Measurements from ENCODE around the gene BRD3.

Gene BRD3

GRCh38 chr9:134057307-134057657 is 10.5 kb downstream of the BRD3 start:
- Histone ChIP-seq H4K20me1 (ENCODE audit: low read depth, low read length) (peaks cover 6% of the 10 kb centered on the region), H3K4me3 (ENCODE audit: insufficient read depth, low read length, poor library complexity, severe bottlenecking) (no peak overlapping the region), H3K4me2 (ENCODE audit: low read depth, low read length, poor library complexity, severe bottlenecking) (no peak overlapping the region), H2AFZ (ENCODE audit: low read depth, low read length, severe bottlenecking) (no peak overlapping the region), H3K9me3 (ENCODE audit: insufficient read depth, low read length) (no peaks in the 10 kb centered on the region), H3K36me3 (ENCODE audit: low read length) (no peaks in the 10 kb centered on the region), H3K79me2 (ENCODE audit: insufficient read depth, low read length) (no peaks in the 10 kb centered on the region), H3K27me3 (ENCODE audit: low read length) (no peaks in the 10 kb centered on the region), H3F3A (ENCODE audit: insufficient read depth) (no peaks in the 10 kb centered on the region), H3K27ac (ENCODE audit: low read depth, low read length) (no peak overlapping the region), H3K9ac (ENCODE audit: low read length) (no peak overlapping the region), H3K9me2 (replicated peaks; ENCODE audit: insufficient read depth, low read length) (no peaks in the 10 kb centered on the region)
- no peak for TF ChIP-seq EZH2phosphoT487 (conservative IDR thresholded peaks at IDR 0.05; ENCODE audit: low read length)
- TF ChIP-seq CTCF (IDR thresholded peaks at IDR 0.05; ENCODE audit: insufficient read depth, low read length, poor library complexity, severe bottlenecking) = no peak

- H3K9ac ChIP-seq (ENCODE audit: low read length) = no peak overlapping the region
- no peaks in the 10 kb centered on the region for H3F3A ChIP-seq (ENCODE audit: insufficient read depth)
- no peak overlapping the region for H3K27ac ChIP-seq (ENCODE audit: low read depth, low read length)
- H3K4me3 ChIP-seq (ENCODE audit: insufficient read depth, low read length, poor library complexity, severe bottlenecking) = no peak overlapping the region
- H2AFZ ChIP-seq (ENCODE audit: low read depth, low read length, severe bottlenecking) = no peak overlapping the region
- H3K79me2 ChIP-seq (ENCODE audit: insufficient read depth, low read length) = no peaks in the 10 kb centered on the region
- no peaks in the 10 kb centered on the region for H3K27me3 ChIP-seq (ENCODE audit: low read length)
- H3K4me2 ChIP-seq (ENCODE audit: low read depth, low read length, poor library complexity, severe bottlenecking) = no peak overlapping the region
- H3K9me3 ChIP-seq (ENCODE audit: insufficient read depth, low read length) = no peaks in the 10 kb centered on the region
- H4K20me1 ChIP-seq (ENCODE audit: low read depth, low read length) = peaks cover 6% of the 10 kb centered on the region
- H3K36me3 ChIP-seq (ENCODE audit: low read length) = no peaks in the 10 kb centered on the region
- TF ChIP-seq EZH2phosphoT487 (conservative IDR thresholded peaks at IDR 0.05; ENCODE audit: low read length) = no peak
- TF ChIP-seq CTCF (IDR thresholded peaks at IDR 0.05; ENCODE audit: insufficient read depth, low read length, poor library complexity, severe bottlenecking) = no peak
- no peaks in the 10 kb centered on the region for H3K9me2 ChIP-seq (replicated peaks; ENCODE audit: insufficient read depth, low read length)
Measured at GRCh38 chr9:134056483-134057306, 11.1 kb downstream of the BRD3 start.

GRCh38 chr9:134055981-134056461 is 11.8 kb downstream of the BRD3 start:
- Histone ChIP-seq H3K79me2 (ENCODE audit: insufficient read depth, low read length) (no peaks in the 10 kb centered on the region), H3K4me3 (ENCODE audit: insufficient read depth, low read length, poor library complexity, severe bottlenecking) (no peak overlapping the region), H3K9ac (ENCODE audit: low read length) (no peak overlapping the region), H3K36me3 (ENCODE audit: low read length) (no peaks in the 10 kb centered on the region), H3K4me2 (ENCODE audit: low read depth, low read length, poor library complexity, severe bottlenecking) (no peak overlapping the region), H3K27ac (ENCODE audit: low read depth, low read length) (no peak overlapping the region), H3K9me3 (ENCODE audit: insufficient read depth, low read length) (no peaks in the 10 kb centered on the region), H2AFZ (ENCODE audit: low read depth, low read length, severe bottlenecking) (no peak overlapping the region), H4K20me1 (ENCODE audit: low read depth, low read length) (peaks cover 6% of the 10 kb centered on the region), H3F3A (ENCODE audit: insufficient read depth) (no peaks in the 10 kb centered on the region), H3K27me3 (ENCODE audit: low read length) (no peaks in the 10 kb centered on the region), H3K9me2 (replicated peaks; ENCODE audit: insufficient read depth, low read length) (no peaks in the 10 kb centered on the region)
- TF ChIP-seq EZH2phosphoT487 (conservative IDR thresholded peaks at IDR 0.05; ENCODE audit: low read length) (no peak), CTCF (IDR thresholded peaks at IDR 0.05; ENCODE audit: insufficient read depth, low read length, poor library complexity, severe bottlenecking) (no peak)
